ENCODE measurements around the gene CDKN2AIP. TPM values are rescaled to one million over a fixed set of nuclear protein-coding genes. Genes with fewer than 3 reads are reported as not detected.
A peak's percentile ranks its signal among the peaks of the same experiment; 100 is the strongest.

The CDKN2AIP gene
- total RNA-seq, 1 experiment from 2014 or later = 13.4 TPM

DNA sequence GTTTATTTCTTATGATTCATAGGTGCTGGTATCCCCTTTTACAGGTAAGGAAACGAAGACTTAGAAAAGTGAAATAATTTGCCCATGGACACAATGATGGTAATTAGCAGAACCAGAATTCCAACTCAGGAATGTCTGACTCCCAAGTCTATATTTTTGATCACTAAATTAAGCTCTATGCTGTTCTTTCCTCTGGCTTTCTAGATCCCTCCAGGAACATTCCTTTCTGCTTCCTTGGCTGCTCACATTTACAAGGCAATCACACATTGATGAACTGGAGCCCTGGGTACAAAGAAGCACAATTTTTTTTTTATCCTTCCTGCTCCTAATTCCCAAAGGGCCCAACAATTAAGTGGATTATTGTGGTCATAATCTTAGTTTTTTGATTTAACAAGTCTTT lies 7.0 kb upstream of the CDKN2AIP start:
- Mint-ChIP-seq H3K4me3 (ENCODE audit: unreplicated experiment) (no peak overlapping the region), H3K27ac (ENCODE audit: low read depth, unreplicated experiment) (no peak overlapping the region), H3K9me3 (ENCODE audit: unreplicated experiment) (no peaks in the 10 kb centered on the region), H3K36me3 (ENCODE audit: insufficient read depth, unreplicated experiment) (peaks cover 10% of the 10 kb centered on the region), H3K4me1 (ENCODE audit: insufficient read depth, unreplicated experiment) (peaks cover 9% of the 10 kb centered on the region), H3K27me3 (ENCODE audit: insufficient read depth, unreplicated experiment) (no peaks in the 10 kb centered on the region)
- DNase-seq (ENCODE audit: unreplicated experiment) = no peak
- intact Hi-C loops (cut with micrococcal nuclease) = no loop called here
- TF ChIP-seq, protein P1, sequence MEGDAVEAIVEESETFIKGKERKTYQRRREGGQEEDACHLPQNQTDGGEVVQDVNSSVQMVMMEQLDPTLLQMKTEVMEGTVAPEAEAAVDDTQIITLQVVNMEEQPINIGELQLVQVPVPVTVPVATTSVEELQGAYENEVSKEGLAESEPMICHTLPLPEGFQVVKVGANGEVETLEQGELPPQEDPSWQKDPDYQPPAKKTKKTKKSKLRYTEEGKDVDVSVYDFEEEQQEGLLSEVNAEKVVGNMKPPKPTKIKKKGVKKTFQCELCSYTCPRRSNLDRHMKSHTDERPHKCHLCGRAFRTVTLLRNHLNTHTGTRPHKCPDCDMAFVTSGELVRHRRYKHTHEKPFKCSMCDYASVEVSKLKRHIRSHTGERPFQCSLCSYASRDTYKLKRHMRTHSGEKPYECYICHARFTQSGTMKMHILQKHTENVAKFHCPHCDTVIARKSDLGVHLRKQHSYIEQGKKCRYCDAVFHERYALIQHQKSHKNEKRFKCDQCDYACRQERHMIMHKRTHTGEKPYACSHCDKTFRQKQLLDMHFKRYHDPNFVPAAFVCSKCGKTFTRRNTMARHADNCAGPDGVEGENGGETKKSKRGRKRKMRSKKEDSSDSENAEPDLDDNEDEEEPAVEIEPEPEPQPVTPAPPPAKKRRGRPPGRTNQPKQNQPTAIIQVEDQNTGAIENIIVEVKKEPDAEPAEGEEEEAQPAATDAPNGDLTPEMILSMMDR (IDR thresholded peaks at IDR 0.05; ENCODE audit: unreplicated experiment) = no peak
- CTCF ChIA-PET = interaction anchor here (1.0 to 1.4 kb wide), 3 partner anchors 16 to 82 kb away, joined by 3 to 5 read pairs (median 3); no protein-coding TSS in a partner anchor
- no TSS peak for BruUV-seq (replicated peaks)
- POLR2A ChIA-PET = interaction anchor here (0.6 to 3.3 kb wide), 3 partner anchors 9 to 103 kb away, joined by 3 to 19 read pairs (median 3); no protein-coding TSS in a partner anchor

DNA sequence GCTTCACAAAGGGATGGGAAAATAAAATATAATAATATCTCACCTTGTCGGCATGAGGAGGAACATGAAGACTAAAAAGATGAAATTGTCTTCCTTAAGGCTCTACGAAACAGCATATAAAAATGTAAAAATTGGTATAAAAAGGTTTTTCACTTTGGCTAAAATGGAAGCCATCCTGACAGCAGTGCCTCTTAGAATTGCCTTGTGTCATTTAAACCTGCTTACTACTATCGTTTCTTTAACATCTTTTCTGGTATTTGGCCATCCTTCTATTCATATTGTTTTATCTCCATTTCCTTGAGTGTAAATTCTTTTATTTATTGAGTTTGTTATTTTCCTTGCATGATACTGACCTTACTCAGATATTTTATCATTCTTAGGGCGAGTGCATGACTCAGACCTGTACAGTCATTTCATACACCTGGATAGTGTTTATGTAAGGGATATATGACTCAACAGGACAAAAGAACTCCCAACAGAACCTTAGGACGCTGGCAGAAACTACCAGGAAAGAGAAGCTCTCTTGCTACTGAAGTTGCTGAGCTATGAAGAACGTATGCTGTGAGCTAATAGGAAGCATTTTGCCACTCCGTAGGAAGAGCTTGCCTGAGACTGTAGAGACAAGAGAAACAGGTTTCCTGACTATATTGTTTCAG lies 5.8 kb upstream of the CDKN2AIP start:
- TF ChIP-seq, protein P1 (IDR thresholded peaks at IDR 0.05; ENCODE audit: unreplicated experiment) = no peak
- intact Hi-C loops (cut with micrococcal nuclease) = no loop called here
- no TSS peak for BruUV-seq (replicated peaks)
- Mint-ChIP-seq H3K27me3 (ENCODE audit: insufficient read depth, unreplicated experiment) (no peaks in the 10 kb centered on the region), H3K27ac (ENCODE audit: low read depth, unreplicated experiment) (peak overlapping the region; percentile 87), H3K4me3 (ENCODE audit: unreplicated experiment) (peak overlapping the region; percentile 67), H3K9me3 (ENCODE audit: unreplicated experiment) (no peaks in the 10 kb centered on the region), H3K36me3 (ENCODE audit: insufficient read depth, unreplicated experiment) (peaks cover 10% of the 10 kb centered on the region), H3K4me1 (ENCODE audit: insufficient read depth, unreplicated experiment) (peaks cover 9% of the 10 kb centered on the region)
- ChIA-PET CTCF (interaction anchor here (1.0 to 1.2 kb wide), 3 partner anchors 83 to 501 kb away, joined by 3 read pairs; no protein-coding TSS in a partner anchor), POLR2A (interaction anchor here (0.6 to 3.3 kb wide), 8 partner anchors 8 to 338 kb away, joined by 3 to 19 read pairs (median 4); no protein-coding TSS in a partner anchor)
- peak; percentile 96 for DNase-seq (ENCODE audit: unreplicated experiment)

DNA sequence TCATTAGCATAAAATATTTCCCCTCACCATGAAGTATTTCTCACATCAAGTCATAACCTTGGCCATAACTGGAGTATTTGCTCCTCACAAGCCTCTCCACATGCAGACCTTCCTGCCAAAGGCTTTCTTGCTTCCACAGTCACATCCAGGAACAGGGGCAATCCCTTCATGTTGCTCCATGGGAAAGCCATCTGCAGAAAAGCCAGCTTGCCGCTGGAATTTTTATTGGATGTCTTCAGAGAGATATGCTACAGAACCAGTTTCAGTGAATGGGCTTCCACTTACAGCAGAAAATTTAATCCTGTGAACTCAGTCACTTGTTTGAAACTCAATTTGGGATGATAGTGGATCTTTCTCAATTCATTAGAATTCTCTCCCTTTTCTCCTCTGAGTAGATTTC lies 3.2 kb upstream of the CDKN2AIP start:
- H3K36me3 Mint-ChIP-seq (ENCODE audit: insufficient read depth, unreplicated experiment) = peaks cover 32% of the 10 kb centered on the region
- no peaks in the 10 kb centered on the region for H3K9me3 Mint-ChIP-seq (ENCODE audit: unreplicated experiment)
- intact Hi-C loops (cut with micrococcal nuclease) = no loop called here
- CTCF ChIA-PET = interaction anchor here (1.1 kb wide), 1 partner anchor 14 kb away, joined by 3 read pairs; no protein-coding TSS in a partner anchor
- no TSS peak for BruUV-seq (replicated peaks)
- TF ChIP-seq, protein P1 (IDR thresholded peaks at IDR 0.05; ENCODE audit: unreplicated experiment) = no peak
- DNase-seq (ENCODE audit: unreplicated experiment) = no peak
- no peaks in the 10 kb centered on the region for H3K27me3 Mint-ChIP-seq (ENCODE audit: insufficient read depth, unreplicated experiment)
- peaks cover 17% of the 10 kb centered on the region for H3K4me1 Mint-ChIP-seq (ENCODE audit: insufficient read depth, unreplicated experiment)
- POLR2A ChIA-PET = interaction anchor here (0.9 kb wide), 1 partner anchor 42 kb away, joined by 3 read pairs; no protein-coding TSS in a partner anchor
- no peak overlapping the region for H3K27ac Mint-ChIP-seq (ENCODE audit: low read depth, unreplicated experiment)
- no peak overlapping the region for H3K4me3 Mint-ChIP-seq (ENCODE audit: unreplicated experiment)

DNA sequence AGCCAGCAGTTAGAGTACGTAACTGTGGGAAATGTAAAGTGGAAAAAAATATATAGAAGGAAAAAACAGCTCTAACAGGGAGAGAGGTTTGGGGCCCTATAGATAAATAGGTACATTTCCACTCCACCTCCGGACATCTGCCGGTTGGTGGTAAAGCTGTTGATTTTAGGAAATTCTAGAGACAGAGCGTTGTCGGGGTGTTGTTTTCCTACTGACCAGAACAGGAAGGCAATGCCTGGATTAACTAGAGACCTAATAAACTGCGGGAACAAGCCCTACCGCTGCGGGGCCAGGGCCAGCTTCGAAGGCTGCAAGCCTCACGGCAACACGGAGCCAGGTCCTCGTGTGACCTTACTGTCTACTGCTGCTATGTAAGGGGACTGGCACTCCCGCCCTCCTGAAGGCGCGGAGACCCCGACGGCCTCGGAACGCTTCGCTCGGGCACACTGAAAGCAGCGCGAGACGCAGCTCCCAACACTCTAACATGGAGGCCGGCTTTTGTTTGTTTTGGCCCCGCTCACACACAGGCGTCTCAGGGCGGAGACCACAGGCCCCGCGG lies 702 bp upstream of the CDKN2AIP start:
- POLR2A ChIA-PET = interaction anchor here (0.6 to 3.0 kb wide), 31 partner anchors 8 to 1382 kb away, joined by 3 to 32 read pairs (median 5); partner anchors contain the start of genes ACSL1, ING2, RWDD4 and TRAPPC11
- Mint-ChIP-seq H3K36me3 (ENCODE audit: insufficient read depth, unreplicated experiment) (peaks cover 53% of the 10 kb centered on the region), H3K4me1 (ENCODE audit: insufficient read depth, unreplicated experiment) (peaks cover 17% of the 10 kb centered on the region), H3K27ac (ENCODE audit: low read depth, unreplicated experiment) (peak overlapping the region; percentile 84), H3K9me3 (ENCODE audit: unreplicated experiment) (no peaks in the 10 kb centered on the region), H3K27me3 (ENCODE audit: insufficient read depth, unreplicated experiment) (no peaks in the 10 kb centered on the region), H3K4me3 (ENCODE audit: unreplicated experiment) (peak overlapping the region; percentile 94)
- BruUV-seq (replicated peaks) = no TSS peak
- TF ChIP-seq, protein P1 (IDR thresholded peaks at IDR 0.05; ENCODE audit: unreplicated experiment) = no peak
- intact Hi-C loops (cut with micrococcal nuclease) = loop anchor here (2.0 kb wide), 1 partner anchor 61 kb away; the partner anchor contains the start of gene ING2
- DNase-seq (ENCODE audit: unreplicated experiment) = no peak
- CTCF ChIA-PET = interaction anchor here (0.6 to 1.3 kb wide), 6 partner anchors 22 to 1996 kb away, joined by 3 to 6 read pairs (median 3); no protein-coding TSS in a partner anchor
